GM18870 (cell line): ENCODE data around the gene AQP12B.

Experiments
- ATAC-seq: cut with Tn5 transposase; IDR thresholded peaks from one replicate; pipeline ENCODE4 v1.9.1; 2021; ENCODE audit warnings: moderate library complexity; ENCODE audit not compliant: unreplicated experiment

Gene AQP12B

DNA sequence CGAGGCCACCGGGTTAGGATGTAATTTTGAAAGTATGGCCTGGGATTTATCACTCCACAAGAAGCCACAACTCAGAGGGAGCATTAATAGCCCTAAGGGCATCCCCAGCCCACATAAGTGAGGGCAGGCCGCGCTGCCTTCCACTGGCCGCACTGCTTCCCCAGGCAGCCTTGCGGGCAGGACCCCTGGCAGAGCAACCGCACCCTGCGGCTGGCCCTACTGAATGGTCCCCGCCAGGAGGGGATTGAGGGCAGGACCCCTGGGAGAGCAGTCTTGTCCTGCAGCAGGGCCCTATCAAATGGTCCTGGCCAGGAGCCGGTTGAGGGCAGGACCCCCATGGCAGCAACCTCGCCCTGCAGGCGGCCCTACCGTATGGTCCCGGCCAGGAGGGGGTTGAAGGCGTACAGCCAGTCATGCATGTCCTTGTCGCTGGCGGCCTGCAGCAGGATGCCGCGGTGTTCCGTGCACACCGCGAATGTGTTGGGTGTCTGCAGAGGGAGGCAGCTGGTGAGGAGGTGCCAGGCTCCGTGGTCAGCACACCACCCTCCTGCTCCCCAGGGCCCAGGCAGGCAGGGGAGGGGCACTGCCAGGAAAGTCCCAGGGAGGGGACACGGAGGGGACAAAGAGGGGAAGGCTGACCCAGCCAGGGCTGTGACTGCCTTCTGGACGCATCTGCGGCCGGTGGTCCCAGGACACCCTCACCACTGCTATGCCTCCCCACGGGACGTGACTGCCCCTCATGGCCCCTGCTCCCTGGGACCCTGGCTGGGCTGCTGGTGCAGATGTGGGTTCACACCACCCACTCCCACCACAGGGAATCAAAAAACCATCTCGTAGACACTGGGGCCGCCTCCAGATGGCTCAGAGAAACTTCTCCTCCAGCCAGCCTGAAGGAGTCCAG is 35.2 kb upstream of the AQP12B start:
- no peak for ATAC-seq

DNA sequence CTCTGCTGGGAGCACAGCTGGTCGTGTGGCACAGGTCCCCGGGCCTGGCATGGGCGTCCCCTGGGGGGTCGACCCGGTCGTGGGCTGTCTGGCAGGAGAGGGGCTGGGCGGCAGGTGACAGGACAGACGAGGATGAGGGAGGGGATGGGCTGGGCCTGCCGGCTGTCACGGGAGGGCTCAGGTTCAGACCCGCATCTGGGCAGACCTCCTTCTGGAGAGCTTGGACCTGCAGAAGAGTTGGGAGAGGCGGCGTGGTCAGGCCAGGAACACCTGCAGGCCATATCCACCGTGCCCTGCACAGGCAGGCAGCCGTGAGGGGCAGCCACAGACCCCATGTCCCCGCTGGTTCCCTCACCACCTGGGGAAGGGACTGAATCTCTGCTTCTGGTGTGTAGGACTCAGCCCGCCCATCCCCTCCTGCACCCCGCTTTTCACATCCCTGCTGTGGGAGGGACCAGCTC is 34.5 kb upstream of the AQP12B start:
- ATAC-seq, result no peak

GRCh38 chr2:240716130-240716798 is 33.6 kb upstream of the AQP12B start:
- ATAC-seq, result no peak

- ATAC-seq, result no peak
Measured at GRCh38 chr2:240714747-240715725, 32.4 kb upstream of the AQP12B start.

DNA sequence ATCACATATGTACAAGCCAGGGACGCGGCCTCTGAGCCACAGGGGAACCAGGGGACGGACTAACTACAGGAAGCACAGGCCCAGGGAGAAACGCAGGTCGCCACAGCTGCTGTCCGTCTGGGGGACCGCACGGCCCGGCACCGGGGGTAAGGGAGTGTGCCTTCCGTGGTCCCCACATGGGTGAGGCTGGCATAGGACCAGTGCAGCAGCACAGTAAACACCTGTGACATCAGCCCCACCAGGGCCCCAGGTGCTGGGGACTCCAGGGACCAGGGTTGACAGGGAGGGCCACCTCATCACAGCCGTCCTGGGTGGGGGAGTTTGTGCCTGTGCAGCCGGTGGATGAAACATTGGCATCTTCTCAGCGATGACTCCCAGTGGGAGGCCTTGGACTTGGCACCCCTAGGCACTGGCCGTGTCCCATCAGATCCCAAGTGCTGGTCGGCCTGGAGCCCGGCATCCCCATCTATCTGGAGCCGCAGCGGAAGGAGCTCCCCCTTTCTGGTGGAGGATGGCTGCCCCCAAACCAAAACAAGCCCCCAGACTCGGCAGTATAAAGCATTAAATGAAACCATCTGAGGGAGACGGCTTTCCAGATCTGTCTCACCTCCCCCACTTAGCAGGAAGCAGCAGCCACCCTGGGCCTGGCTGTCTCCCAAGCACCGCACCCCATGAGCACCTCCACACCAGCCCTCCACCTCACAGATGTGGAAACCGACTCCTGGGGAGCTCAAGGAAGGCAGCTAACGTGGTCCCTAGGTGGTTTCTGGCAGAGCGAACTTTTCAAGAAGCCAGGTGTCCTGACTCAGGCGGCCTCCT is 31.5 kb upstream of the AQP12B start:
- no peak for ATAC-seq

DNA sequence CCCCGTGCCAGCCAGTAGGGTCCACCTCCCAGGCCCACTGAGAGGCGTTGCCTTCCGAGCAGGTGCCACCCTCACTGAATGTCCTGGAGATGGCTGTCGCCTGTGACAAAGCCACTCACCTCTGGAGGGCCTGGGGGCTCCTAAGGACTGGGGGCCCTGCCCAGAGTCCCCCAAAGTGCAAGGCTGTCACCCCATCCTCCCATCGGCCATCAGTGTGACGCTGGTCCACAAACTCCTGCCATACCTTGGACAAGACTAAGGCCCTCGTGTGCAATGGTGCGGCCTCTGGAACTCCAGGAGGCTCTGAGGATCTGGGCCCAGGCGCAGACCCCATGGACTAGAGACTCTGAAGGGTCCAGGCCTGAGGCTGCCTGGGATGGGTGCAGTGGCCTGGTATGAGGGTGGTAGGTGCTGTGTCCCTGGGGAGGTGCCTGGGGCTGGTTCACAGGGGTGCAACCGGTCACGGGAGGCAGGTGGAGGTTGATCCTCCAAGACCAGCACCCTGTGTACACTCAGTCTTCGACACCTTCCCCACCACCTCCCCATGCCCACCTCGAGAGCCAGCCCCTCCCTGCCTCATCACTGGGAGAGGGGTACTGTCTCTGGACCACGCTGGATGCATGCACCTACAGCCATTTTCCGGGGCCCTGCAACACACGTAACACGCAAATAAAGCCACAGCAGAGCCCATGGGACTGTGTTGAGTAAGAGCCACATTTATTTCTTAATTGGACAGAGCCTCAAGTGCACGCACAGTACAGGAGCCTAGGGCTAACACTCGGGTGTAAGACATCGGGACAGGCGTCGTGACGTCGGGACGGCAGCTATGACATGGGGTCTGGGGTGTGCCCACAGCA is 30.6 kb upstream of the AQP12B start:
- ATAC-seq, result no peak

GRCh38 chr2:240712121-240712520 is 29.4 kb upstream of the AQP12B start:
- no peak for ATAC-seq

DNA sequence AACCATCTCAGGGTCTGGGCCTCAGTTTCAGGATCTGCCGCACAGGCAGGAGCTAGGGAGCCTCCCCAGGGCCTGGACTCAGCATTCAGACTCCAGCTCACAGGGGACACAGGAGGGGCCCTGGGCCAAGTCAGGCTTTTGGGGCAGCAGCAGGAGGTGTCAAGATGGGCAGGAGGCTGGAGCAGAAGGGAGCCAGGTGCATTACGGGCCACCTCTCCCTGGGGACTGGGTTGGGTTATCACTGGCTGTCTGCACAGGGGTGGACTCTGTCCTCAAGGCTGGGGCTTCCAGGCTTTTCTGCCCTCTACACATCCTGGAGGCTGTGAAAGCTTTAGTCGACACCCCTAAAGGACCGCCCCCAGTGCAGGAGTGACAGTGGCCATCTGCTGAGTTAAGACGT is 29.0 kb upstream of the AQP12B start:
- no peak for ATAC-seq

- ATAC-seq, result no peak
Measured at GRCh38 chr2:240711296-240711695, 28.6 kb upstream of the AQP12B start.

- no peak for ATAC-seq
Measured at GRCh38 chr2:240708457-240708856, 25.8 kb upstream of the AQP12B start.

DNA sequence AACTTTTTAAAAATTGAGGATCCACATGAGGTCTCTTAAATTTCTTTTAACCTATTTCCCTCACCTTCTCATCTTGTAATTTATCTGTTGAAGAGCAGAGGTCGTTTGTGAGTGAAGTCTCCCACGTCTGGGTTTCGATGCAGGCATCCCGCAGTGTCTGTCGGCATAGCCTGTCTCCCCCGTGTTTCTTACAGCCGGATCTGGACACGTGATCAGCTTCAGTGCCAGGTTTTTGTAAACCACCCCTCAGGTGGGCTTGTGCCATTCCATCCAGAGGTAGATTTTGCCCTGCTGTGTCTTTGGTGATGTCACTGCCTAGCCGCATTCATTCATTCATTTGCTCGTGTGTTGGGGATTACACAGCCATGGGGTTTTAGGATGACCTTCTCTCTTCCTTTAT is 25.1 kb upstream of the AQP12B start:
- no peak for ATAC-seq

DNA sequence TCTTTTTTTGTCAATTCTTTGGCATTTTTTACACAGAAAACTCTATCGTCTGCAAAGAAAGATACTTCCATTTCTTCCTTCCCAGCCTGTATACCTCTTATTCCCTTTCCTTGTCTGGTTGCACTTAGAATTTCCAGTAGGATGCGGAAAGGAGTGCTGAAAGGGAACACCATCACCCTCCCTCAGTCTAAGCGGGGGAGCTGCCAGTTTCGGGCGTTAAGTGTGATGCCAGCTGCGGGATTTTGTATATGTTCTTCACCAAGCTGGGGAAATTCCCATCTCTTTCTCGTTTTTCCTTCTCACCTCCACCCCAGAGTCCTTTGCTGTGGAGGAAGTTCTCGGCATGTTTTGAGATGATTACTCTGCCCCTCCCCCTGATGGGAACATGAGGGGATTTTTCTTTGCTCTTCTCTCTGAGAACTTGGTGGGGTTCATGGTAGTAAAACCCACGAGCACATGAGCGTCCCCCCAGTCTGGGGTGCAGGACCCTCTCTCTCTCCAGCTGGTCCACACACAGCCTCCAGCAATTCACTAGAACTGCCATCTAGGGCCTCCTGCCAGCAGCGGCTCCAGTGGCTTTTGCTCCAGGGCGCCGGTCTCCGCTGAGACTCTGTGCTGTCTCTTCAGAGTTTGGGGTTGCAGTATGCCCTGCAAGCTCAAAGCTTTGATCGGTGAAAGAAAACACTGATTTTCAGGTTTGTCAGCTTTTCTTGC is 24.5 kb upstream of the AQP12B start:
- ATAC-seq, result no peak

DNA sequence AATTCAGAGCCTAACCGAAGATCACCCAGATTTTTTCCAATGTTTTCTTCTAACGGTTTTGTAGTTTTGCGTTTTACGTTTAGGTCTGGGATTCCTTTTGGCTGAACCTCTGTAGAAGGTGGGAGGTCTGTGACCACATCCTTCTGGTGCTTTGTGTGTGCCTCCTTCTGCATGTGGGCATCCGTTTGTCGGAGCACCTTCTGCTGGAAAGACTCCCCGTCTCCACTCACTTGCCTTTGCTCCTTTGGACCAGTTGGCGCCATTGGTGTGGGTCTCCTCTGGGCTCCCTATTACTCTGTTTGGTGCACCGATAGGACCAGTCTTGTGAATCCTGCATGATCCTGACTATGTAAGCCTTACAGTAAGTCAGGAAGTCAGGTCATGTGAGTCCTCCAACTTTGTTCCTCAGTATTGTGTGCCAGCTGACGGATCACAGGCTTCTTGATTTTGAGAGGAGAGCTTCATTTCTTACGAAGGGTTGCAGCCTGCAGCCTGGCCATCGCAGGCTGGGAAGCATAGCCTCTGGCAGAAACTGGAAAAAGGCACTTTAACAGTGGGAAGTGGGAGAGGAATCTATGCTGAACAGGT is 22.6 kb upstream of the AQP12B start:
- no peak for ATAC-seq

GRCh38 chr2:240704651-240705050 is 22.0 kb upstream of the AQP12B start:
- ATAC-seq, result no peak

GRCh38 chr2:240703417-240704341 is 21.0 kb upstream of the AQP12B start:
- ATAC-seq, result no peak

GRCh38 chr2:240702640-240703011 is 19.9 kb upstream of the AQP12B start:
- no peak for ATAC-seq
